HG03432 (cell line): ENCODE data around the gene C1RL.
A peak's percentile ranks its signal among the peaks of the same experiment; 100 is the strongest.

Experiments
- ATAC-seq: cut with Tn5 transposase; IDR thresholded peaks from one replicate; pipeline ENCODE4 v1.9.1; 2021; ENCODE audit warnings: mild to moderate bottlenecking, moderate library complexity; ENCODE audit not compliant: unreplicated experiment

Gene C1RL

GRCh38 chr12:7108796-7109571, at the start of gene C1RL:
Gene C1RL (minus strand): TSS chr12:7109214. CDS start chr12:7109180, 34 bp downstream.
- ATAC-seq, result peak; percentile 31

DNA sequence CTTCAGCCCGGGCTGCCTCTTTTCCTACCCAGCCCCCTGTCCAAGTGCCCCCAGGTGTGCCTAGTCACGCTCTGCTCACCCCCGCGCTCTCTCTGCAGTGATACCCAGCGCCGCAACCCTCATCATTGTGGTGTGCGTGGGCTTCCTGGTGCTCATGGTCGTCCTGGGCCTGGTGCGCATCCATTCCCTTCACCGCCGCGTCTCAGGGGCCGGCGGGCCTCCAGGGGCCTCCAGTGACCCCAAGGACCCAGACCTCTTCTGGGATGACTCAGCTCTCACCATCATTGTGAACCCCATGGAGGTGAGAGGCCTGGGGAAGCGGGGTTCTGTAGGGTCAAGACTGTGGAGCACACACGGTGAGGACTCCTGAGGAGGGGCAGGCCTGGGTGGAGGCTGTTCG, 48.4 kb upstream of the C1RL start:
- ATAC-seq, result no peak

- no peak for ATAC-seq
Observed at GRCh38 chr12:7156259-7157197, 47.5 kb upstream of the C1RL start.

DNA sequence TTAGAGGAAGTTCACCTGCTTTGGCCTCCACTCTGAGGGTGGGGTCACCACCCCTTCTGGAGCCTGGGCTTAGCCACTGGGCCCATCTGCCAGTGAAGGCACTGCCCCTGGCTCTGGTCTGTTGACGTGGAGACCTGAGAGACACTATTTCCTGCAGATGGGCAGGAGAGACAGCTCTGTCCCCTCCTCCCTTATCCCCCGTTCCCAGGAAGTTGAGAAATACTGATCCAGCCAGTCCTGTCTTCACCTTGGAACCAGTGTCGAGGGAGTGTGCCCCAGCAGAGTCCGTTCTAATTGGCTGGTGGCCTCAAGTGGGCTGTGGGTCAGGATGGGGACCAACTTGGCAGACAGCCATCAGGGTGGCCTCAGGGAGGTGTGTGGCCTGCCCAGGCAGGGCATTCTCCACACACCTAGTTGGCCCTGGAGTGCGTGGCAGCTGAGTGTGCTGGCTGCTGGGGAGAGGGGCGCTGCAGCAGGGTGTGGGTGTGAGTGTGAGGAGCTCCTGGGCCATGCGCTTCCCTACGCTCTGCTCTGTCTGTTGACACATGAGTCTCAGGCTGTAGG, 46.5 kb upstream of the C1RL start:
- no peak for ATAC-seq

GRCh38 chr12:7154901-7155470, 46.0 kb upstream of the C1RL start:
- no peak for ATAC-seq

- ATAC-seq, result no peak
Observed at GRCh38 chr12:7154042-7154441, 45.0 kb upstream of the C1RL start.

DNA sequence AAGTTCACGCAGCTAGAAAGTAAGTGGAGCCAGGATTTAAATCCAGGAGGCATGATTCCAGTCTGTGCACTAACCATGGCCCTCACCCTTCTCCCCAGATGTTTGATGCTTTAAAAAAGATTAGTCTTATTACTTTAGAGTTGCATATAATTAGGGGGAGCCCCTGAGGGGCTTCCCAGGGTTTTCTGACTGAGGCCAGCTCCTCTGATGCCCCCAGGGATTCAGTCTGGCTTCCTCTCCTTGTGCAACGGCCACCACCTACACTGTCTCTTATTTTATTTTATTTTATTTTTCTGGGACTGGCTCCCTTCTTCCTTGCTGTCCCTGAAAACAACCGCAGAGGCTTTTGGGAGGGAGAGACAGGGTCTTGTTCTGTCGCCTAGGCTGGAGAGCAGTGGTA, 43.8 kb upstream of the C1RL start:
- ATAC-seq, result no peak

DNA sequence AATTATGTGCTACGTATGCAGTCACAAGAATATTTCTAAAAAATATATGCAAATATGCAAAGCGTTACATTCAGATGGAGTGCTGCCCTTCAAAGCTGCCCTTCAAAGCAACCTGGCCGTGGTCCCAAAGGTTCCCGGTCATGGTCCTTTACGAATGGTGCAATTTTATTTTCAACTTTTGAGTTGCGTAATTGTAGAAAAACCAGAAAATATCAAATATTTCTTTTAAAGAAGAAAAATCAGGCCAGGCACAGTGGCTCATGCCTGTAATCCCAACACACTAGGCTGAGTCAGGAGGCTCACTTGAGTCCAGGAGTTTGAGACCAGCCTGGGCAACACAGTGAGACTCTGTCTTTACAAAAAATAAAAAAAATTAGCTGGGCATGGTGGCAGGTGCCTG, 42.5 kb upstream of the C1RL start:
- no peak for ATAC-seq

DNA sequence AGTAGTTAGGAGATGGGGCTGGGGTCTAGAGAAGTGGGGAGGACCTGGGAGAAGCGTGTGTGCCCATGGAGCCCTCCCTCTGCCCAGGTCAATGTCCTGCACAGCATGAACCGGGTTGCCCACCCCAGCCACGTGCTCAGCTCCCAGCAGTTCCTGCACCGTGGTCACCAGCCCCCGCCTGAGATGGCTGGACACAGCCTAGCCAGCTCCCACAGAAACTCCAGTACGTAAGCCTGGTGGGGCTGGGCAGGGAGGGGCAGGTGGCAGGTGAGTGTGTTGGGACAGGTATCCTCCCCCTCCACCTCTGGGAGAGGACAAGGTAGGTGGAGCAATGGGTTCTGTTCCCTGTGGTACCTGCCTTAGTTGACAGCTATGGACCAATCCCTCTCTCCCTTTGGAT, 41.8 kb upstream of the C1RL start:
- no peak for ATAC-seq

DNA sequence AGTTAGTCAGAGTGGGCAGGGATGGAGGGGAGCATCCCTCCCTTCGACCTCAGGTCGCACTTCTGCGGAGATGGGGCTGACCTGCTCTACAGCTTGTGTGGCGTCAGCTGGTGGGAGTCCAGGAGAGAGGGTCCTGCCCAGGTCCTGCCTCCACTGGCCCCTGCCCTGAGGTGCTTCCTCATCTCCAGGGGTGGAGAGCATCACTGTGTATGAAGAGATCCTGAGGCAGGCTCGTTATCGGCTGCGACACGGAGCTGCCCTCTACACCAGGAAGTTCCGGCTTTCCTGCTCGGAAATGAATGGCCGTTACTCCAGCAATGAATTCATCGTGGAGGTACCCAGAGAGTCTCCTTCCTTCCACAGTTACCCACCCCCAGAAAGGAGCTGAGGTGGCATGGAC, 41.3 kb upstream of the C1RL start:
- no peak for ATAC-seq

- ATAC-seq, result no peak
Observed at GRCh38 chr12:7146906-7147305, 37.9 kb upstream of the C1RL start.

DNA sequence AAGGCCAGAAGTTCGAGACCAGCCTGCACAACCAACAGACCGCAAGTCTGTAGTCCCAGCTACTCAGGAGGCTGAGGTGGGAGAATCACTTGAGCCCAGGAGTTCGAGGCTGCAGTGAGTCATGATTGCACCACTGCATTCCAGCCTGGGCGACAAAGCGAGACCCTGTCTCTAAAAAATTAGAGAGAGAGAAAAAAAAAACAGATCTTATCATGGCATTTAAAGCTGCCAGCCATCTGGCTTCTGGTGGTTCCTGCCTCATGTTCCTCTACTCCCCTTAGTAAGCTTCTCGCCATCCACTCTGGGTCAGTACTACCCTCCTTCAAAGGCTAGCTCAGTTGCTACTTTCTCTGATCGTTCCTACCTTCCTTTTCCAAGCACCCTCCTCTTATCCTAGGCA, 37.2 kb upstream of the C1RL start:
- ATAC-seq, result no peak

DNA sequence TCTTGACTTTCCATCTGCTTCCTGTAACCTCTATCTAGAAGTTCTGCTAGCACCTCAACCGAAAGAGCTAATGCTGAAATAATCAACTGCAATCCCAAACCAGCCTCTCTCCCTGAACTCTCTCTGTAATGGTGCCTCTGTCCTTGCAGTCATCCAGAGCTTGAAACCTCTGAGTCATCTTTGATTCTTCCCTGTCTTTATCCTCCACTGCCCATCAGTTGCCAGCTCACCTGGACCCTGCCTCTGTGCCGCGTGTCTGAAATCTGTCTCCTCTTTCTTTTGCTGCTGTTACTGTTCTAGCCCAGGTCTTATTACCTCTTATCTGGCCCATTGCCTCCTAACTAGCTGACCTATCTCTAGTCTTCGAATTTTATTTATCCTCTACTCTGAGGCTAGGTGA, 36.7 kb upstream of the C1RL start:
- no peak for ATAC-seq

DNA sequence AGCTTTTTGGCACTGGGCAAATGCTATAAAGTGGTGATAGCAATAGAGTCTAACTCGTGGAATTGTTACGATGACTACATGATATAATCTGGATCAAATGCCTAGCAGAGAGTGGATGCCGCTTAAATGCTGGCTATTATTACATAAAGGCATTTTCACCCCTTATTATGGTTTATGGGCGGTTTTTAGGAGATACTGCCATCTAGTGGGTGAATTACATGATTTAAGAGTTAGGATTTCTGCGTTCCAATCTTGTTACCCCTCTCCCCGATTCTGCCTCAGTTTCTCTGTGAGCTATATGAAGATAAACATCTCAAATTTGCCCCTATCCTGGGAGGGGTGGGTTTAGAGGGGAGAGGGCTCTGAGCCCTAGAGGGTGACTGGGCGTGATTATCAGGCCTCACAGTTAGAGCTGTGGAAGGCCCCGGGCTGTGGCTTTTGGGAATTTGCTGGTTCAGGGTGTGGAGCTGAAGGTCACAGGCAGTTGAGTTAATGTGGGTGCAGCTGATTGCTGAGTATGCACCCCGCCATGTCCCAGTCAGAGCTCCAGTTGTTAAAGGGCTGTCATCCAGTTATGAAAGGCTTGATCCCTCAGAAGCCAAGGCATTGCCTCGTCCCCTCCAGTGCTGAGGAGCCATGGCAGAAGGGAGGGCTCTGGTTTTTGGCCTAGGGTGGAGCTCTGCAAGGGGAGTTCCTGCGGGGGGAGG, 35.6 kb upstream of the C1RL start:
- ATAC-seq, result no peak

- no peak for ATAC-seq
Observed at GRCh38 chr12:7143564-7143963, 34.5 kb upstream of the C1RL start.

DNA sequence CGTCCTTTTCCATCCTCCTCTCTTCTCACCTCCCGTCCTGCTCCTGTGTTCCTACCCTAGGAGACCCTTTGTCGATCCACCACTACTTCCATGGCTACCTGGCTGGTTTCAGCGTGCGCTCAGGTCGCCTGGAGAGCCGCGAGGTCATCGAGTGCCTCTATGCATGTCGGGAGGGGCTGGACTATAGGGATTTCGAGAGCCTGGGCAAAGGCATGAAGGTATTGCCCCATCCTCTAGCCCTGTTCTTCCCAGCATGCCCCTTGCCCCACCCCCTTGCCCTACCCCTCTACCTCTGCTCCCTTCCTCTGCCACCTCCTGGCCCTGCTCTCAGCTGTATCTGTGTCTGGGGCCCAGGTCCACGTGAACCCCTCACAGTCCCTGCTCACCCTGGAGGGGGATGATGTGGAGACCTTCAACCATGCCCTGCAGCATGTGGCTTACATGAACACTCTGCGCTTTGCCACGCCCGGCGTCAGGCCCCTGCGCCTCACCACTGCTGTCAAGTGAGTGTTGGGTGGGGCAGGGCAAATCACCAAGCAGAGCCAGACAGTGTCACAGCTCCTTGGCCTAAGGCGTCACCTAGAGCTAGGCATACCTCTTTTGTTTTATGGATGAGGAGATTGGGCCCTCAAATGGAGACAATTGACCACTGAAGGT, 33.9 kb upstream of the C1RL start:
- ATAC-seq, result no peak

- ATAC-seq, result no peak
Observed at GRCh38 chr12:7142056-7142644, 33.1 kb upstream of the C1RL start.

DNA sequence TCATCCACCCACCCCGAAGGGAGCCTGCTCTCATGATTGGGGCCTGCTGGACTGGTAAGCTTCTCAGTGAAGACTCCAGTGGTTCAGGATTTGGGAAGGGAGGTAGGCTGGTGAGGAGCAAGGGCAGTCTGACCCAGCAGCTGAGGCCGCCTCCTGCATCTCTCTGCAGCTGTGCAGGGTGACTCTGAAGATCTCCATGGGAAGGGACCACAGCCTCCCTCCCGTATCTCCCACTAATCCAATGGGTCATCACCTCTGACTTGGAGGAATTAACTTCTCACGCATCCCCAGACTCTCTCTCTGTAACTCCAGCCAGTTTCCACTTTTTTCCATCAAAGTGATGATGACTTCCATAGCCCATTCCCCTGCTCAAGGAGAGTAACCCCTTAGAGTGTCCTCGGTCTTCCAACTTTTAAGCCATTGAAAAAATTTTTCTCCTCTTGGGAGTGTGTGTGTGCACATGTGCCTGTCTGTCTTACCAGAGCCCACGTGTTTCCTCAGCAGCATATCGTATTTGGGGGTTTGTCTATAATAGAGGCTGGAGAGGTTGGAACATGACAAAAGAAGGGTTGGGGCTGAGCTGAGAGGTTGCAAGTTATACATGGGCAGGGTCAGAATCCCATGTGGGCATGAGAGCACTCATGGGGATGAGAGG, 32.5 kb upstream of the C1RL start:
- no peak for ATAC-seq

DNA sequence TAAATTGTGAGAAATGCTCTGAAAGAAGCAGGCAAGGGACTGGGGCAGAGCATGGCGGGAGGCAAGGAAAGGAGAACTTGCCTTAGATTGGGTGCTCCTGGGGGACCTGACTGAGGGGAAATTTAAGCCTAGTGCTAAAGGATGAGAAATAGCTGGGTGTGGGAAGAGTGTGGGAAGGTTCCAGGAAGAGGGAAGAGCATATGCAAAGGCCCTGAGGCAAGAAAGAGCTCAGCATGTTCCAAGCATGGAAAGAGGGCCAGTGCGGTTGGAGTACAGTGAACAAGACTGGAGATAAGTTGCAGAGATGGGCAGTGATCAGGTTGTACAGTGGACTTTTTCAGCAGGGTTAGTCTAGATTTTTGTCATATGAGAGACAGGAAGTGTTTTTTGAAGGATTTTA, 30.2 kb upstream of the C1RL start:
- ATAC-seq, result no peak
